ENCODE measurements around the gene ARHGAP29. TPM values are rescaled to one million over a fixed set of nuclear protein-coding genes. Genes with fewer than 3 reads are reported as not detected.

Gene ARHGAP29
- total and polyA plus RNA-seq, 2 of the 4 experiments (the other 2 are of a cell fraction) = 19.1 to 30.3 TPM

GRCh38 chr1:94160811-94161210, 76.6 kb downstream of the ARHGAP29 start:
- Histone ChIP-seq H2BK20ac (ENCODE audit: low read depth, low read length) (no peak overlapping the region), H3K27me3 (ENCODE audit: control insufficient read depth, insufficient read depth, low read length) (no peaks in the 10 kb centered on the region), H2BK5ac (ENCODE audit: low read depth, low read length, poor library complexity, severe bottlenecking) (no peak overlapping the region), H4K5ac (ENCODE audit: low read depth, low read length) (no peak overlapping the region), H3K4me2 (ENCODE audit: low read depth, low read length) (peak overlapping the region; percentile 2; the same call in 1 of the 2 replicates), H4K91ac (ENCODE audit: insufficient read depth, low read depth, low read length) (no peak overlapping the region), H3K14ac (replicated peaks; ENCODE audit: low read depth, low read length) (peak overlapping the region; percentile 7), H3K56ac (ENCODE audit: extremely low read depth, insufficient read depth, low read length) (no peak overlapping the region; the same call in 1 of the 2 replicates), H3K9me1 (ENCODE audit: insufficient read depth, low read length) (peaks cover 5% of the 10 kb centered on the region; the same call in 1 of the 2 replicates), H3K9ac (ENCODE audit: low read depth, low read length) (no peak overlapping the region), H3K27ac (ENCODE audit: insufficient read depth, low read length) (no peak overlapping the region), H3K9me3 (ENCODE audit: control insufficient read depth, insufficient read depth, low read length) (no peaks in the 10 kb centered on the region; the same call in 1 of the 2 replicates), H2BK15ac (ENCODE audit: low read depth, low read length) (no peak overlapping the region), H3K4ac (ENCODE audit: low read depth, low read length) (no peak overlapping the region), H3K4me1 (ENCODE audit: control insufficient read depth, insufficient read depth, low read length) (no peaks in the 10 kb centered on the region; the same call in 1 of the 2 replicates), H3K36me3 (ENCODE audit: control insufficient read depth, insufficient read depth, low read length) (no peaks in the 10 kb centered on the region), H2AK5ac (ENCODE audit: low read depth, low read length) (no peak overlapping the region), H2AFZ (replicated peaks; ENCODE audit: low read length, poor library complexity) (no peak overlapping the region), H2BK120ac (ENCODE audit: low read depth, low read length) (no peak overlapping the region), H2AK9ac (replicated peaks; ENCODE audit: low read depth, low read length, poor library complexity) (no peak overlapping the region), H3K79me1 (ENCODE audit: low read depth in 1 of 2, low read length in 2 of 2) (no peaks in the 10 kb centered on the region), H3K18ac (ENCODE audit: low read depth, low read length) (no peak overlapping the region), H4K8ac (ENCODE audit: low read depth in 2 of 2, low read length in 2 of 2) (no peak overlapping the region; a peak in 1 of 4 replicates), H3K23ac (ENCODE audit: low read depth, low read length) (no peak overlapping the region), H3K4me3 (ENCODE audit: insufficient read depth, low read depth, low read length) (no peak overlapping the region), H4K20me1 (ENCODE audit: insufficient read depth, low read length) (no peaks in the 10 kb centered on the region)
- WGBS, 2 experiments (ENCODE audit: extremely low coverage in 2 of 2, insufficient read length in 1 of 2) = 30% methylated on average over 2 of the region's 4 CpGs; no CpG with 5 or more reads in 1 of the 2 experiments
- ChIA-PET POLR2A (ENCODE audit: unreplicated experiment) (no interaction called here), CTCF (no interaction called here)
- dilution Hi-C loops (cut with HindIII; ENCODE audit: low sequenced_read_pairs, unreplicated experiment) (no loop called here), intact Hi-C loops (cut with micrococcal nuclease) (no loop called here), in situ Hi-C loops (cut with MboI; ENCODE audit: low sequenced_read_pairs) (no loop called here)
- ATAC-seq (ENCODE audit: low read depth) = 0 out of 2 replicates have a peak, but pooled peaks have one; percentile 49
- TF ChIP-seq CHD1 (IDR thresholded peaks at IDR 0.05; ENCODE audit: low read depth, low read length) (no peak), FOS (IDR thresholded peaks at IDR 0.05; ENCODE audit: low read depth, low read length) (peak; percentile 60), SMC3 (IDR thresholded peaks at IDR 0.05; ENCODE audit: low read depth, low read length) (no peak), BHLHE40 (IDR thresholded peaks at IDR 0.05; ENCODE audit: low read depth, low read length) (peak; percentile 77)
- BruUV-seq (replicated peaks) = no TSS peak
- peak; percentile 86 for DNase-seq

All from IMR-90 (cell line).